Mesenchymal stem cell (in vitro differentiated cells and primary cell): ENCODE results near the gene TMEM218.

Source experiments
- DNase-seq: peaks from one replicate; pipeline ENCODE4 v3.0.0-alpha.2; 2013
- H2AFZ ChIP-seq: one replicate; pipeline ENCODE4 v1.6.1; 2013; ENCODE audit warnings: low read depth, mild to moderate bottlenecking, control low read depth, inconsistent platforms, low read length, moderate library complexity
- H2AK5ac ChIP-seq: 2 replicates; pipeline ENCODE4 v1.6.1; 2013; ENCODE audit warnings: low read length, moderate library complexity, mild to moderate bottlenecking, inconsistent platforms; ENCODE audit not compliant: severe bottlenecking
- H2BK120ac ChIP-seq: one replicate; pipeline ENCODE4 v1.6.1; 2013; ENCODE audit warnings: low read depth, mild to moderate bottlenecking, inconsistent platforms, low read length, moderate library complexity
- H2BK12ac ChIP-seq, 2 experiments: one replicate each; pipeline ENCODE4 v1.6.1; 2013; ENCODE audit warnings: inconsistent platforms in 2 of 2, low read length in 2 of 2, mild to moderate bottlenecking in 2 of 2, moderate library complexity in 2 of 2, control low read depth in 1 of 2
- H2BK15ac ChIP-seq: one replicate; pipeline ENCODE4 v1.6.1; 2013; ENCODE audit warnings: mild to moderate bottlenecking, low read depth, inconsistent platforms; ENCODE audit not compliant: poor library complexity, severe bottlenecking
- H2BK5ac ChIP-seq: 2 replicates; pipeline ENCODE4 v1.6.1; 2013; ENCODE audit warnings: low read depth, mild to moderate bottlenecking, low read length, control low read depth, inconsistent platforms; ENCODE audit not compliant: poor library complexity, severe bottlenecking
- H3K14ac ChIP-seq, 2 experiments: one replicate each; pipeline ENCODE4 v1.6.1; 2013; ENCODE audit warnings: inconsistent platforms in 2 of 2, low read length in 2 of 2, control low read depth in 1 of 2, mild to moderate bottlenecking in 1 of 2, moderate library complexity in 1 of 2
- H3K18ac ChIP-seq, 2 experiments: one replicate each; pipeline ENCODE4 v1.6.1; 2013; ENCODE audit warnings: inconsistent platforms in 2 of 2, low read length in 2 of 2, control low read depth in 1 of 2, low read depth in 1 of 2, mild to moderate bottlenecking in 1 of 2
- H3K23ac ChIP-seq, 2 experiments: one replicate each; pipeline ENCODE4 v1.6.1; 2013; ENCODE audit warnings: inconsistent platforms in 2 of 2, low read length in 2 of 2, mild to moderate bottlenecking in 2 of 2, moderate library complexity in 2 of 2, control low read depth in 1 of 2
- H3K27ac ChIP-seq: 2 replicates; pipeline ENCODE4 v1.5.1; 2013; ENCODE audit warnings: mild to moderate bottlenecking, moderate library complexity, low read length, control low read depth, inconsistent platforms; ENCODE audit not compliant: poor library complexity, severe bottlenecking
- H3K27me3 ChIP-seq, 2 experiments: 2 replicates each; pipeline versions ENCODE4 v1.6.1 to v1.7.0; 2013; ENCODE audit warnings: low read length in 2 of 2, mild to moderate bottlenecking in 2 of 2, moderate library complexity in 2 of 2, control low read depth in 1 of 2, inconsistent platforms in 1 of 2; ENCODE audit not compliant: control insufficient read depth in 1 of 2, insufficient read depth in 1 of 2
- H3K36me3 ChIP-seq, 2 experiments: 2 replicates each; pipeline versions ENCODE4 v1.6.1 to v1.7.0; 2013; ENCODE audit warnings: low read length in 2 of 2, control low read depth in 1 of 2, inconsistent platforms in 1 of 2, low read depth in 1 of 2, mild to moderate bottlenecking in 1 of 2; ENCODE audit not compliant: insufficient read depth in 2 of 2, control insufficient read depth in 1 of 2
- H3K4ac ChIP-seq, 2 experiments: one replicate each; pipeline ENCODE4 v1.6.1; 2013; ENCODE audit warnings: inconsistent platforms in 2 of 2, low read length in 2 of 2, mild to moderate bottlenecking in 2 of 2, moderate library complexity in 2 of 2, control low read depth in 1 of 2, low read depth in 1 of 2
- H3K4me1 ChIP-seq: 2 replicates; pipeline ENCODE4 v1.6.1; 2013; ENCODE audit warnings: low read depth, low read length, control low read depth; ENCODE audit not compliant: control insufficient read depth, insufficient read depth
- H3K4me2 ChIP-seq: 2 replicates; pipeline ENCODE4 v1.6.1; 2013; ENCODE audit warnings: low read length, mild to moderate bottlenecking, inconsistent platforms; ENCODE audit not compliant: poor library complexity, severe bottlenecking
- H3K4me3 ChIP-seq, 2 experiments: 2 replicates each; pipeline versions ENCODE4 v1.5.1 to v1.7.0; 2013; ENCODE audit warnings: low read length in 2 of 2, mild to moderate bottlenecking in 2 of 2, control low read depth in 1 of 2, low read depth in 1 of 2; ENCODE audit not compliant: insufficient read depth in 1 of 2
- H3K79me1 ChIP-seq: replicated peaks from 2 replicates; pipeline ENCODE4 v1.6.1; 2013; ENCODE audit warnings: mild to moderate bottlenecking, control low read depth, low read length, inconsistent platforms; ENCODE audit not compliant: poor library complexity, severe bottlenecking
- H3K9ac ChIP-seq: 2 replicates; pipeline ENCODE4 v1.7.0; 2013; ENCODE audit warnings: mild to moderate bottlenecking, low read length, moderate library complexity
- H3K9me3 ChIP-seq: 2 replicates; pipeline ENCODE4 v1.7.0; 2013; ENCODE audit warnings: mild to moderate bottlenecking, low read length; ENCODE audit not compliant: control insufficient read depth
- H4K8ac ChIP-seq: one replicate; pipeline ENCODE4 v1.6.1; 2013; ENCODE audit warnings: inconsistent platforms, mild to moderate bottlenecking, low read length, moderate library complexity
- H4K91ac ChIP-seq: one replicate; pipeline ENCODE4 v1.6.1; 2013; ENCODE audit warnings: mild to moderate bottlenecking, low read length, inconsistent platforms
- WGBS: methylation state at CpG from one replicate; pipeline ENCODE4 v1.1.7; 2013; ENCODE audit warnings: mixed read lengths; 5-methylcytosine and 5-hydroxymethylcytosine counted together

Gene TMEM218

GRCh38 chr11:125079878-125080530 is 31.4 kb downstream of the TMEM218 start:
- H3K27ac ChIP-seq: no peak overlapping the region
- WGBS: 95% methylated on average over 11 of the region's 12 CpGs
- H3K4me3 ChIP-seq: no peak overlapping the region
- H3K18ac ChIP-seq: no peak overlapping the region
- H3K9ac ChIP-seq: no peak overlapping the region
- H3K4me1 ChIP-seq: peaks cover 25% of the 10 kb centered on the region
- no peak overlapping the region for H3K4me2 ChIP-seq
- H3K27me3 ChIP-seq: no peaks in the 10 kb centered on the region
- H2BK15ac ChIP-seq: no peak overlapping the region
- H3K36me3 ChIP-seq: no peaks in the 10 kb centered on the region
- DNase-seq: no peak
- peak overlapping the region in 1 of 2 experiments; percentile 10 for H2BK12ac ChIP-seq
- no peak overlapping the region for H4K91ac ChIP-seq
- no peak overlapping the region for H3K14ac ChIP-seq
- no peaks in the 10 kb centered on the region for H3K79me1 ChIP-seq
- H3K4ac ChIP-seq: no peak overlapping the region
- H2BK120ac ChIP-seq: no peak overlapping the region
- no peak overlapping the region for H4K8ac ChIP-seq
- H2AFZ ChIP-seq: no peak overlapping the region
- H2AK5ac ChIP-seq: no peak overlapping the region
- no peak overlapping the region for H2BK5ac ChIP-seq
- no peak overlapping the region for H3K23ac ChIP-seq
- no peaks in the 10 kb centered on the region for H3K9me3 ChIP-seq

DNA sequence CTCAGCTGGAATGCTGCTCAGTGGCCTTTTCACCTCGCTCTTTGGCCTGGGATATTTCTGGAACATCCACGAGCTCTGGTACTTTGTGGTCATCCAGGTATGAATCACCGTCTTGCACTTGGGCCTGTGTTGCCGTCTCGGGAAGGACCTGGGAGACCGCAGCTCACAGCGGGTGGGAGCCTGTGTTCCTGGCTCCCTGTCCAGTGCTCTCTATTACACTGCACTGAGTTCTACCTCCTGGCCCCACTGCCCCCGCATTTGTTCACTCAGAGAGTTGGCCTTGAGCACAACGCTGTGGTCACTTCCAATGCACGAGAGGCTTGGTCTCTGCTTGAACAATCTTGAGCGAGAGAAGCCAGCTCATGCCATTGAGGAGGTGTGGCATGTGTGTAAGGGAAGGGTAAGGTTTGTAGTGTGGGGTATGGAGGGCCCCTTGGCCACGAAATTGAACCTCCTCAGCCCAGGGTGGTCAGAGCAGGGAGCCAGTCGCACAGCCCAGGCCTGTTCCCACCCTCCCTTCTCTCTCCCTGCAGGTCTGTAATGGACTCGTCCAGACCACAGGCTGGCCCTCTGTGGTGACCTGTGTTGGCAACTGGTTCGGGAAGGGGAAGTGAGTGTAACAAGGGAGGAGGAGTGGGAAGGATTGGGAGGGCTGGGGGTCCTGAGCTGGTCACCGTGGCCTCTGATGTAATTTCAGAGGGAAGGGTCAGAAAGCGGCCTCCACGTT is 32.1 kb downstream of the TMEM218 start:
- Histone ChIP-seq H3K9ac (no peak overlapping the region), H3K23ac (no peak overlapping the region), H2BK120ac (no peak overlapping the region), H3K27me3 (no peaks in the 10 kb centered on the region), H3K4me3 (no peak overlapping the region), H3K14ac (no peak overlapping the region), H3K9me3 (no peaks in the 10 kb centered on the region), H2BK12ac (peak overlapping the region in 1 of 2 experiments; percentile 9), H3K27ac (no peak overlapping the region), H2BK15ac (peak overlapping the region; percentile 23), H3K18ac (peak overlapping the region in 1 of 2 experiments; percentile 68), H4K8ac (peak overlapping the region; percentile 63), H3K4me2 (no peak overlapping the region), H3K36me3 (no peaks in the 10 kb centered on the region), H3K79me1 (no peaks in the 10 kb centered on the region), H2AK5ac (no peak overlapping the region), H2AFZ (no peak overlapping the region), H3K4ac (no peak overlapping the region), H3K4me1 (peaks cover 25% of the 10 kb centered on the region), H4K91ac (peak overlapping the region; percentile 19), H2BK5ac (no peak overlapping the region)
- 82% methylated on average over 14 of the region's 18 CpGs for WGBS
- no peak for DNase-seq

- Histone ChIP-seq H3K27ac (no peak overlapping the region), H3K27me3 (no peaks in the 10 kb centered on the region), H3K9me3 (no peaks in the 10 kb centered on the region), H2BK12ac (no peak overlapping the region), H3K4me2 (no peak overlapping the region), H3K79me1 (no peaks in the 10 kb centered on the region), H3K23ac (no peak overlapping the region), H3K4ac (no peak overlapping the region), H3K36me3 (no peaks in the 10 kb centered on the region), H4K8ac (no peak overlapping the region), H3K18ac (no peak overlapping the region), H3K4me1 (peaks cover 24% of the 10 kb centered on the region), H2AK5ac (no peak overlapping the region), H3K9ac (no peak overlapping the region), H2BK120ac (no peak overlapping the region), H2AFZ (no peak overlapping the region), H4K91ac (no peak overlapping the region), H3K14ac (no peak overlapping the region), H2BK15ac (peak overlapping the region; percentile 23), H3K4me3 (peak overlapping the region in 1 of 2 experiments; percentile 24), H2BK5ac (no peak overlapping the region)
- DNase-seq: no peak
- WGBS: 95% methylated on average over 14 of the region's 14 CpGs
These were observed 32.8 kb downstream of the TMEM218 start for GRCh38 chr11:125078516-125079140.

DNA sequence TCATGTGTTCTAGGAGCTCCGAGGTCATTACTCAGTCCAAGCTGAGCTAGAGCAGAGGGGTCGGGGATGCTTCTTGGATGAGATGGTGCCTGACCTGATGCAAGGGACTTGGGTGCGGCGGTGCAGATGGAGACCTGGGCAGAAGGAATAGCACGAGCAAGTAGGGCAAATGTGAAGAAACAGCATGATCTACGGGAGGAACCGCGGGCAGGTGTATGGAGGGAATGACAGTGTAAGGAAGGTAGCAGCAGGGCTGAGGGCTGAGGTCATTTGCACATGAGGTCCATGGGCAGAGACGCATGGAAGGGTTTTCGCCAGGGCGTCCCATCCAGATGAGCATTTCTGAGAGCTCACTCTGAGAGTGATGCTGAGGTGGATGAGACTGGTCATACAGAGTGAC is 33.4 kb downstream of the TMEM218 start:
- no peak overlapping the region for H3K18ac ChIP-seq
- WGBS: 97% methylated on average over 11 of the region's 11 CpGs
- no peak overlapping the region for H2BK12ac ChIP-seq

More for the DNA sequence above, 33.4 kb downstream of the TMEM218 start:
- Histone ChIP-seq H2BK15ac (no peak overlapping the region), H3K4ac (no peak overlapping the region), H2AFZ (no peak overlapping the region), H3K36me3 (no peaks in the 10 kb centered on the region), H4K91ac (peak overlapping the region; percentile 2), H3K4me1 (peaks cover 17% of the 10 kb centered on the region), H3K27ac (no peak overlapping the region), H3K9me3 (no peaks in the 10 kb centered on the region), H2BK120ac (no peak overlapping the region), H2BK5ac (no peak overlapping the region), H3K4me2 (no peak overlapping the region), H4K8ac (no peak overlapping the region), H3K79me1 (no peaks in the 10 kb centered on the region), H3K27me3 (no peaks in the 10 kb centered on the region), H3K4me3 (no peak overlapping the region), H3K23ac (no peak overlapping the region), H3K14ac (no peak overlapping the region), H3K9ac (no peak overlapping the region), H2AK5ac (no peak overlapping the region)
- DNase-seq: no peak
